NCI-H2081 (cell line): Measurements from ENCODE around the gene AIRE.

Source experiments
- DNase-seq, 2 experiments: peaks; one replicate each; lab custom pipeline; 2025; lab: John Stamatoyannopoulos, UW

AIRE gene

GRCh38 chr21:44324854-44325107, 39.1 kb downstream of the AIRE start:
- no peak for DNase-seq

GRCh38 chr21:44325386-44326271, 40.0 kb downstream of the AIRE start:
- DNase-seq, result no peak

- no peak for DNase-seq
Measured at GRCh38 chr21:44326272-44326647, 40.6 kb downstream of the AIRE start.

- DNase-seq, result no peak
Measured at GRCh38 chr21:44326716-44327602, 41.3 kb downstream of the AIRE start.

- no peak for DNase-seq
Measured at GRCh38 chr21:44327603-44327974, 41.9 kb downstream of the AIRE start.

GRCh38 chr21:44328242-44328895, 42.7 kb downstream of the AIRE start:
- no peak for DNase-seq

- DNase-seq, result no peak
Measured at GRCh38 chr21:44329086-44329889, 43.6 kb downstream of the AIRE start.

- DNase-seq, result no peak
Measured at GRCh38 chr21:44329971-44330681, 44.5 kb downstream of the AIRE start.

- DNase-seq, result no peak
Measured at GRCh38 chr21:44330698-44331097, 45.0 kb downstream of the AIRE start.

GRCh38 chr21:44331209-44331608, 45.5 kb downstream of the AIRE start:
- no peak for DNase-seq

GRCh38 chr21:44331650-44332307, 46.1 kb downstream of the AIRE start:
- no peak for DNase-seq

- no peak for DNase-seq
Measured at GRCh38 chr21:44332383-44332782, 46.7 kb downstream of the AIRE start.

GRCh38 chr21:44332965-44333364, 47.3 kb downstream of the AIRE start:
- DNase-seq, result no peak

GRCh38 chr21:44333509-44334328, 48.0 kb downstream of the AIRE start:
- DNase-seq, result no peak

GRCh38 chr21:44334329-44335030, 48.8 kb downstream of the AIRE start:
- no peak for DNase-seq

GRCh38 chr21:44335266-44336059, 49.8 kb downstream of the AIRE start:
- no peak for DNase-seq

GRCh38 chr21:44337449-44337848, 51.8 kb downstream of the AIRE start:
- no peak for DNase-seq
